GM18520 (cell line): Measurements from ENCODE around the gene REELD1.

ENCODE experiments used
- ATAC-seq: cut with Tn5 transposase; IDR thresholded peaks from one replicate; pipeline ENCODE4 v1.9.1; 2021; ENCODE audit not compliant: unreplicated experiment

The REELD1 gene

GRCh38 chr4:146224326-146224966 is 10.1 kb downstream of the REELD1 start:
- ATAC-seq: no peak

DNA sequence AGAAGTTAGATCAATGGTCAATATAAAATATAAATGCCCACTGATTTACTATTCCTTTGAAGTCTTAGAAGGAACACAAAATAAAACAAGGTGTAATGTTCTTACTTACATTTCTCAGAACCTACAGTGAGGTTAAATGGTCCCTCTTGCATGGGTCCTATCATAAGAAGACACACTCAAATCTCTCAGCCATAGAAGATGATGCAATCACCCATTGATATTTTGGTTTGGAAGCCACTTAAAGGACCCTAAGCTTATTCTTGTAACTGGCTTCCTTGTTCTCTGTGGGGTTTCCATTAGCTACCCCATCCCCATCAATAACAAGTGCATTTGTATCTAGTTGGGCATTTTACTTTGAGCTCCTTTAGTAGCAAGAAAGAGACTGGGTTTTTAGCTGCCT is 15.1 kb downstream of the REELD1 start:
- ATAC-seq: no peak

DNA sequence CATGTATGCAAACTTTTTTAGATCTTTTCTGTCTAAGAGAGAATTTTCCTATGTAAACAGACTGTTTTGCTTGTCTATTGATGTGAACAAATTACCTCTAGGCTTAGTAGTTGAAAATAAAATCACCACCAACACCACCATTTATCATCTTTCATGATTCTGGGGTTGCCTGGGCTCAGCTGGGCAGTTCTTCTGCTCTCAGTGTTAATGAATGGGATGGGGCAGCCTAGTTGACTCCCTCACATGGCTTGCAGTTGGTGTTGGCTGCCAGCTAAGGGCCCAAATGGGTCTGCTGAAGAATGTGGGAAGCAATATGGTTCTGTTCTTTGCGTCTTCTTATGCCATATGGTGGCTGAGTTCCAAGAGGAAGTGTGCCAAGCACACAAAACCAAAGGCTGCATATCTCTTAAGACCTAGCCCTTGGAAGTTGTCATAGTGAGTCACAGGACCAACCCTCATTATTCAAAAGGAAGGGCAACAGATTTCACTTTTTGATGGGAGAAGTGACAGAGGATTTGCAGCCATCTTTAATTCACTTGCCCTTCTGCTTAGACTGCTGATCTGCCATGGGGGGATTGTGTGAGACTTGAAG is 17.9 kb downstream of the REELD1 start:
- ATAC-seq: no peak

DNA sequence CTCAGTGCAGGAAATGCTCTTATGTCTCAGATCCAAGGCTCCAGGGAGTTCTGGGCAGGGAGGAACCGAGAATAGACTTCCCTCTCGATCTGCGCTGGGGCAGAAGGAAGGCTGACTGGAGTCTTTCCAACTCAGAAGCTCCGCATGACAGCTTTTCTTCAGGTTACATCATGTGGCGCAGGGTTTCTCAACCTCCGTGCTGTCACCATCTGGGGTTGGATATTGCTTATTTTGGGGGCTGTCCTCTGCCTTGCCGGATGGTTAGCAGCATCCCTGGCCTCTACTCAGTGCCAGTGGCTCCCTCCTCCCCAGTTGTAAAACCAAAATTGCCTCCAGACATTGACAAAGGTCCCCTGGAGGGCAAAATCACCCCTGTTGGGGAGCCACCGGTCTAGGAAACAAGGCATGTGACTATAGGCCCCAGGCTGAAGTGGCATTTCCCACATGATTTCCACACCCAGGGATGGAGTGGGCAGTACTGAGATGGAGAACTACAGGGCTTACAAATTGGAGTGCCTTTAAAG is 21.4 kb downstream of the REELD1 start:
- ATAC-seq: no peak

- no peak for ATAC-seq
These were observed 21.9 kb downstream of the REELD1 start for GRCh38 chr4:146236216-146236615.

- no peak for ATAC-seq
These were observed 22.8 kb downstream of the REELD1 start for GRCh38 chr4:146237092-146237491.

DNA sequence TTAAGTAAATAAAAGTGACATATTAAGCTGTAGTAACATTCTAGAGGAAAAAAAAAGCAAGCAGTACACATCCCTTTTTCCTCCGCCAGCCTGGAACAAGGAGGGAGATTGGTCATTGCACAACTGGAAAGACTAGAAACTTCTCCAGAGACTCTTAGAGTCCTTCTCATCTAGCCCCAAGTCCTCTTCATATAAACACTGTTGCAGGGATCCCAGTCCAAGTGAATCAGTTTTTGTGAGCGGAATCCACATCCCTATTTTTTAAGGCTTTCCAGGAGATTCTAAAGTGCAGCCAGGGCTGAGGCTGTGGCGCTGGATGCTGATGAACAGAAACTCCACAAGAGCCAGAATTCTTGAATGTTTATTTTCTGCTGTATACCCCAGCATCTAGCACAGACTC is 23.8 kb downstream of the REELD1 start:
- no peak for ATAC-seq

DNA sequence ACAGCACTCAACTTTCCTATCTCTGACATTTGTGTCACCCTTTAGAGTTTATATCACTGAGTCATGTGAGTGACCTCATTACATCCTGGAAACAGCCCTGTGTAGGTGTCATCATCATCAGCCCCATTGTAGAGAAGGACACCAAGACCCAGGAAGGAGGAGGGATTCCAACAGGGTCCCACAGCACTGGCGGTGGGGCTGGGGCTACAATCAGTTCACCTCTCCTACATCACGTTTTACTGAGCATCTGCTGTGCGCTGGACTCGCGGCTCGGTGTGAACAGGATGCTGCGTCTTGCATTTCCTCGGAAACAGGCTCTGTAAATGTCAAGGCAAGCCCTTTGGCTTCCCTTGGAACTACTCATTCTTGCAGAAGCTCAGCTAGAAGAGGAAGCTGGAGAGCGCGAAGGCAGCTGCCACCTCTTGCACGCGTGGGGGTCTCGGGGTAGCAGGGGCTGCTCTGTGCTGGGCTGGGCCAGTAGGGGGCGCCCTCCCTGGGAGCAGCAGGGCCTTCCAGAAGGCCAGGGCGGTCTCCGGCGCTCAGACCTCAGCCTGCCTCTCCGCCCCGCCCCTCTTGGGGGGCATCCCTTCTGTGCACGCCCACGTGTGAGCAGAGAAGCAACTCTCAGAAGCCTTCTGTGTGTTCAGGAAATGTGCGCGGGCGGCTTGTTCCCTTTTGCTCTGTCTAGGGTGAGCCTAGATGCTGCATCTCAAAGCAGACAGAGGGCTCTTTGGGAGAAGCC is 29.0 kb downstream of the REELD1 start:
- ATAC-seq: no peak

- no peak for ATAC-seq
These were observed 29.5 kb downstream of the REELD1 start for GRCh38 chr4:146243883-146244277.

DNA sequence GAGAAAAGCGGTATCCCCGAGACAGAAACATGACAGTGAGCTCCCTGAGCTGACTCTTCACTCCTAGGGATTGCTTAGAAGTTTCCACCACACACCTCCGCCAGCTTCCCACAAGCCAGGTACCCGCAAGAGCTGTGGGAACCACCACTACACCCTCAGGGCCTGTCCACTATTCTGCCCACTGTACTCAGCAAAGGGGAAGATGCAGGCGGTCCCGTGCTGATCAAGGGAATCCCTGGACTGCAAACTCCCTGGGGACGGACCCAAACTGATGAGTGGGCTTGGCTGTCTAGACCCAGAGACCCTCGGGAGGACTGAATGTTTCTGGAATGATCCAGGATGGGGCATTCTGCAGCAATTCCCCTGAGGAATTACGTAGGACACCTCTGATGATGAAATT is 30.2 kb downstream of the REELD1 start:
- no peak for ATAC-seq

DNA sequence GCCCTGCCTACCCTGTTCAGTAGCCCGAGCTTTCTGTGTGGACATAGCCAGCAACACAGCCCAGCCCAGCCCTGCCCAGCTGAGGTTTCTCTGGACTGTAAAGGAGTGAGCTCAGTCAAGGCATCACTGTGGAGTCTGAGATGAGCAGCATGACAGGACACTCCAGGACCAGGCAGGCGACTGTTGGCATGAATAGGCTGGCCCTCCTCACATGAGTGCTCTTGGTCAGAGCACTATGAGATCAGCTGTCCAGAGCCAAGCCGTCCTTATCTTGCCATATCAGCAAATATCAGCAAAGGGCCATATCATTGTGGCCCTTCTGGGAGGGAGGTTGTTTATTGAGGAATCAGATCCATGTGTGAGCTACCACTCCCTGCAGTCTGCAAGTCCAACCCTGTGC is 30.9 kb downstream of the REELD1 start:
- ATAC-seq: no peak

DNA sequence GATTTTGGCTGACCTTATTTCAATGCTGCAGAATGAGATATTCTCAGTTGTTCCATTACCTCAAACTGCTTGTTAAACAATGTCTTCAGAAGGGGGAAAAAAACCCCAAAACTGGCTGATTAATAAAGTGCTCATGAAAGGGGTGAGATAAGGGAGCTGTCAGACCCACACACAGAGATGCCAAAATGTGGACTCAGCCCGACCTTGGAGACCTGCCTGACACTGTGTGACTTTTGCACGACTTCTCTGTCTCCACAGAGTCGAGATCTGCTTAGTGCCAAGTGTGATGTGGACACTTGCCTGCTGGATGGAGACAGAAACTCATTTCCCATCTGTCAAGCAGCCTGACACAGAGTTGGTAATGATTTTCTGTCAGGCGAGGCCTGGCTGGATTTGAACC is 31.5 kb downstream of the REELD1 start:
- no peak for ATAC-seq

DNA sequence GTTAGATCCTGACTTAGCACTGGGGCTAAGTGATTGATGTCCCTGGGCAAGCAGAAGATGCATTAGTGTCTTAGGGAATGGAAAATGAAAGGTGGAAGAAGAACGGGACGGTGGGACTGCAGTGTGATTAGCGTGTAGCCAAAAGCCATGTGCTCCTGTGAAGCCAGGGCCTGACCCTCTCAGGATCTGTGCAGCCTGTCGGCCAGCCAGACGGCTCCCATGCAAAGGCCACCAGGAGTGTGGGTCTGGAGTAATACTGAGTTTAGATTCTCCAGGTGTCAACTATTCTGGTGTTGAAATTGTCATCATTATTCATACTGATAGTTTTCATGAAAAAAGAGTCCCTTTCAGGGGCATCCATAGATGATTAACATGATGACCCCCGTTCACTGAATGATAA is 32.0 kb downstream of the REELD1 start:
- ATAC-seq: no peak

- no peak for ATAC-seq
These were observed 33.0 kb downstream of the REELD1 start for GRCh38 chr4:146247356-146247755.

- no peak for ATAC-seq
These were observed 38.8 kb downstream of the REELD1 start for GRCh38 chr4:146252969-146253611.

DNA sequence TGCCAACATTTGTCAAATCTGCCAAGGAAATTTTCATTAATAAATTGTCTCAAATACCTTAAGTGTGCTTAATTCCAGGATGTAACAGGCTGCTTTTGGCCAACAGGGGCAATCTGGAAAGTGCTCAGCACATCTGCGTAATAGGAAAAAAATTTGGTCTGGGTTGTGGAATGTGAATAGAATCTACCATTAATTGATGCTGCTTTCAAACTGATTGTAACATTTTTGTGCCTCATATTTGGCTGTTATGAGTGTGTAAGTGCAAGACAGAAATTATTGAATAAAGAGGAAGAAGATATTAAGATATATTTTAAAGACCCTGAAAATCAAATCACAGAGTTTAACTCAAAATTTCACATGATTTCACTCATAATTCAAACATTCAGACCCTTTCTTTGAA is 41.1 kb downstream of the REELD1 start:
- no peak for ATAC-seq

- ATAC-seq: no peak
These were observed 41.5 kb downstream of the REELD1 start for GRCh38 chr4:146255874-146256273.

DNA sequence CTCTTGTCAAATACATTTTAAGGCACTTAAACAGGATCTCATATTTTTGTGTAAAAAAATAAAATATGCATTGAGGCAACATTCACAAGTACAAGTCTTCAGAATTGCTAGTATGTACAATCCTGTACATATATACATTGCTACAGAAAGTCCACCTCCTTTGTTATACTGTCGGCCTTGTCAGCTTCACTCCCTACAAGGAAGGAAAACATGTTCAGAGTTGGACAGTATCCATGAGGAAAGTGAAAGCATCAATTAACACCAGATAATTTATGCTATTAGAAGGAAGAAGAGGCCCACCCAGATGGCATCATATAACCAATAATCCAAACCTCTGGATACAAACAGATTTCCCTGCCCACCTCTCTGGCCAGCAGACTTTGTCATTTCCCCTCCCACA is 42.0 kb downstream of the REELD1 start:
- ATAC-seq: no peak

DNA sequence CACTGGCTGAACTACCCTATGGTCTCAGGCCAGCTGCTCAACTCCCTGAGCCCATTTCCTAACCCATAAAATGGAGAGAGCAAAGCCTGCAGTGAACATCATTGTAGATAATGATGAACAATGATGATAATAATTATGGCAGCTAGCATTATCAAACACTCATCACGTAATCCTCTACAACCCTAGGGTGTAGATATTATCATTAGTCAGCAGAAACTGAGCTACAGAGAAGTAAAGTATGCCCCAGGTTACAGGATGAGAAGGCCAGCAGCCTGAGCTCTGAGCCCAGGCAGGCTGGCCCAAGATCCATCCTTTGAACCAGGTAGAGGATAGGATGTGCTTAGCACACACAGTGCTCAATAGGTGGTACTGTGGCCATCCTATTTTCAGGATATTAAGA is 43.2 kb downstream of the REELD1 start:
- ATAC-seq: no peak

DNA sequence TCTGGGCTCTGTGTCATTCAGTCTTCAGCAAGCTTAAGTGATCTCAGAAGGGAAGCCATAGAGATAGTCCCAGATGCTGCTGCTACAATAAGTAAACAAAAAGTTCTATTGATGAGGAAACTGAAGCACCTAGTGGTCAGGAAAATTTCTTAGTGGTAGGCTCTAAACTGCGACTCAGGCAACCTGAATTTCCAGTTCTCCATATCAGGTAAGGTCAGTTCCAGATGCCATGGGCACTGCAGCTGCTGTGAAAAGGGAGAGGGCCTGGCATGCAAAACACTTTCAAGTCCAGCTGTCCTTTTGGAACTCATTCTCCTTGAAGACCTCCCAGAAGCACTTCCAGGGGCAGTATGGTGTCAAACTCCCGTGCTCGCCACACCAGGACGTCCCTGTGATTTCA is 46.2 kb downstream of the REELD1 start:
- no peak for ATAC-seq

GRCh38 chr4:146261041-146261440 is 46.7 kb downstream of the REELD1 start:
- ATAC-seq: no peak

- ATAC-seq: no peak
These were observed 49.5 kb downstream of the REELD1 start for GRCh38 chr4:146263793-146264192.
